Measurements from ENCODE around the gene FLRT1. TPM values are rescaled to one million over a fixed set of nuclear protein-coding genes. Genes with fewer than 3 reads are reported as not detected.

Gene FLRT1
- total and polyA plus RNA-seq, 4 donors = 0.02 to 0.32 (median 0.05) TPM; not detected in 1

- WGBS = 91% methylated on average over 7 of the region's 7 CpGs
- TF ChIP-seq RAD21 (IDR thresholded peaks at IDR 0.05) (no peak), TAF1 (conservative IDR thresholded peaks at IDR 0.05) (no peak), ZBTB33 (IDR thresholded peaks at IDR 0.05) (no peak), CTCF (IDR thresholded peaks at IDR 0.05; ENCODE audit: low read depth, low read length, missing input control) (no peak), HNF4G (IDR thresholded peaks at IDR 0.05) (no peak)
- Histone ChIP-seq H3K4me1 (ENCODE audit: control insufficient read depth in 4 of 4, insufficient read depth in 4 of 4, low read length in 3 of 4) (no peaks in the 10 kb centered on the region), H3K4me3 (ENCODE audit: low read depth in 1 of 3, low read length in 3 of 3) (no peak overlapping the region), H3K36me3 (ENCODE audit: control insufficient read depth in 4 of 4, insufficient read depth in 3 of 4, low read depth in 1 of 4, low read length in 3 of 4) (no peaks in the 10 kb centered on the region), H3K27me3 (ENCODE audit: control insufficient read depth in 4 of 4, insufficient read depth in 4 of 4, low read length in 3 of 4) (no peaks in the 10 kb centered on the region), H3K27ac (ENCODE audit: low read depth in 1 of 2, low read length in 2 of 2) (no peak overlapping the region), H3K9ac (ENCODE audit: low read depth in 1 of 2, low read length in 2 of 2) (no peak overlapping the region), H3K9me3 (ENCODE audit: control insufficient read depth in 4 of 4, low read length in 3 of 4) (no peaks in the 10 kb centered on the region)
- DNase-seq (ENCODE audit: low spot score) = no peak
These were observed 17.8 kb upstream of the FLRT1 start for GRCh38 chr11:64017945-64018224.

GRCh38 chr11:64018310-64018709 lies 17.4 kb upstream of the FLRT1 start:
- no peak overlapping the region for H3K27ac ChIP-seq (ENCODE audit: low read depth in 1 of 2, low read length in 2 of 2)
- no peak overlapping the region for H3K9ac ChIP-seq (ENCODE audit: low read depth in 1 of 2, low read length in 2 of 2)
- DNase-seq (ENCODE audit: low spot score) = no peak
- no peaks in the 10 kb centered on the region for H3K27me3 ChIP-seq (ENCODE audit: control insufficient read depth in 4 of 4, insufficient read depth in 4 of 4, low read length in 3 of 4)
- H3K9me3 ChIP-seq (ENCODE audit: control insufficient read depth in 4 of 4, low read length in 3 of 4) = no peaks in the 10 kb centered on the region
- no peaks in the 10 kb centered on the region for H3K4me1 ChIP-seq (ENCODE audit: control insufficient read depth in 4 of 4, insufficient read depth in 4 of 4, low read length in 3 of 4)
- H3K4me3 ChIP-seq (ENCODE audit: low read depth in 1 of 3, low read length in 3 of 3) = no peak overlapping the region
- no peak for TF ChIP-seq MAX (IDR thresholded peaks at IDR 0.05)
- TF ChIP-seq ZBTB33 (IDR thresholded peaks at IDR 0.05) = no peak
- no peak for TF ChIP-seq HNF4A (conservative IDR thresholded peaks at IDR 0.05)
- TF ChIP-seq JUND (IDR thresholded peaks at IDR 0.05) = no peak
- no peak for TF ChIP-seq EGR1 (IDR thresholded peaks at IDR 0.05; ENCODE audit: low read depth in 2 of 2)
- no peak for TF ChIP-seq HNF4G (IDR thresholded peaks at IDR 0.05)
- TF ChIP-seq YY1 (IDR thresholded peaks at IDR 0.05) = no peak
- TF ChIP-seq NR2F2 (IDR thresholded peaks at IDR 0.05) = no peak
- 80% methylated on average over 8 of the region's 8 CpGs for WGBS
- H3K36me3 ChIP-seq (ENCODE audit: control insufficient read depth in 4 of 4, insufficient read depth in 3 of 4, low read depth in 1 of 4, low read length in 3 of 4) = no peaks in the 10 kb centered on the region
